ENCODE data around the gene KCNIP4.

The KCNIP4 gene

DNA sequence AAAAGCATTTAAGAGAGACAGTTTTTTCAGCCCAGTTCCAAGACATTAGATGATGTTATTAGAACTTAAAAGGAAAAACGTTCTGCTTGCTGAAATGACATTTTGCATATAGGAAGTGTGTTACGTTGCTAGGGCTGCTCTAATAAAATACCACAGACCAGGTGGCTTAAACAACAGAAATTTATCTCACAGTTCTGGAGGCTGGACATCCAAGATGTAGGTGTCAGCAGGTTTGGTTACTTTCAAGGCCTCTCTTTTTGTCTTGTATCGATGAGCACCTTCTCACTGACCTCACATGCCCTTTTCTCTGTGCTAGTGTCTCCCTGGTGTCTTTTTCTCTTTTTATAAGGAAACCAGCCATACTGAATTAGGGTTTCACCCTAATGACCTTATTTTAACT lies 1043.6 kb downstream of the KCNIP4 start:
- FAIRE-seq = no peak

DNA sequence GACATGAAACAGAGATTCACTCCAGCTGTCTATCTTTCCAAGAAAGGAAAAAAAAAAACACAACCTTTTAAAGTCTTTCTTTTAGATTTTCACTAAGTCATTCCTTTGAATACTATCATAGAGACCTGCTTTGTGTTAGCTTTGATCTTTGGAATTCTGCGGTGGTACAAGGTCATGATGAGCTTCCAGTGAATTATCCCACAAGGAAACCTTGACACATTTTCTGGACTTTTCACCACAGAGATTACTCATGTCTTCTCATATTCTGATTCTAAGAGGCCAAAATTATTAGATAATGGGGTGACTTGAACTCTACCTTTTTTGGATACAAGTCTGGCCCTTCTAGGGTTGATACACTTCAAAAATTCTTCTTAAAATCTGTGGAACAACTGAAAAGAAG lies 1046.7 kb downstream of the KCNIP4 start:
- FAIRE-seq = no peak

DNA sequence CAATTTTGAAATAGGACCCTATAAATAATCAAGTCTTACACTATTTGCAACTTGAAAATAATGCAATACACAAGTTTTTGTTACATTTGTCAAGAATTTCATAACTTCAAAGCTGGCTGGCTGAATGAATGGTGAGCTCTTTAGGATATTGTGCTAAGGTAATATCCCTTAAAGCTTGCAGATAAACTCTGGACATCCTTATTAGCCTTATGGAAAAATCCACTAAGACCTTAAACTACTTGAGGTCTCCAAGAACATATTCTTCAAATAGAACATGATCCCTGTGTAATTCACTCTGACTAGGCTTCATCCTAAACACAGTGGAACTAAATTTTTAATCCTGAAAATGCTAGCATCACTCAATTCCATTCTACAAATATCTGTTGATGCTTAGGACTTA lies 1049.0 kb downstream of the KCNIP4 start:
- no peak for FAIRE-seq

DNA sequence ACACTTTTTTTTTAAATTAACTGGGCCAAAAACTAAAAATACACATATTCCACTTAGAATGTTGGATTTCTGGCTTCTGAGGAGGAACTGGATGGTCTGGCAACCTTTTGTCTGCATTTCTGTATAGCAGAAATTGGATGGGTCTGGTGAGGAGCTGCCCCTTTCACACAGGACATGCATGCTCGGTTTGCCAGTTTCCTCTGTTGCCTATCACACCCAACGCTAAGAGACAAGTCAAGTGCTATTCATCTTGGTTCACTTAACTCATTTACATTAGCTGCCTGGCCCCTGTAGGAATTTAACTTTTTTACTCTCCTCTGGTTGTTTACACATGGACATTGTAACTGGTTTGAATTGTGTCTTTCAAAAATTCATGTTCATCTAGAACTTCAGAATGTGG lies 1052.6 kb downstream of the KCNIP4 start:
- FAIRE-seq = no peak

DNA sequence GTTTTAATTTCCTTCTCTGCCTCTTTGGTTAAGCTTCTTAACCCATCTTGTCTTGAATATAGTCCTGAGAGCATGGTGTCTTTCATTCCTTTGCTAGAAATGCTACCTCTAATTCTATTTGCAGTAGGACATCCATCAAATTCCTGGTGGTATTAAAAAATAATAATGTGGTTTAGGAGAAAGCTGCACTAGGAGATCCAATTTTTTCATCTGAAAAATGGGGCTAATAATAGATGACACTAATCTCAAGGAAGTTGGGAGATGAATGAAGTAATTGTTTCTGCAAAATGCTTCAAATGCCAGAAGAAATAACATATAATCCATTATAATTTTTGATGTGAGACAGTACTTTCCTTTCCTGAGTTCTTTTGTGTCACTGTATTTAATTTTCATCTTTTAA lies 1053.4 kb downstream of the KCNIP4 start:
- FAIRE-seq = no peak

DNA sequence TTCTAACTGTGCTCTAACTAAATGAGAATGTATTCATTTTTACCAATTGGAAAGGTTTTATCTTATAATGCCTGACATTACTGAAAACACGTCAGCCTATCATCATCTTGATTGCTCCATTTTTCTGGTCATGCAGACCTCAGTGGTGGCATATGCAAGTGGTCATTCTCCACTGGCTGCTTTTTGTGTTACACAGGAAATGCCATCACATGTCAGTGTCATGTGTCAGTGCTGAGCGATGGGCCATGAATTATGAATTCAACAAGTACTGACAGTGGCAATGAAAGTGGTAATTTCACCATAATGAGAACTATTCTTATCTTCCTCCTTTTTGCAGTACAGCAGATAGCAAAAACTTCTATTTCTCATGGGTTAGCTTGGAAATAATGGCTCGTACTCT lies 1057.8 kb downstream of the KCNIP4 start:
- no peak for FAIRE-seq

DNA sequence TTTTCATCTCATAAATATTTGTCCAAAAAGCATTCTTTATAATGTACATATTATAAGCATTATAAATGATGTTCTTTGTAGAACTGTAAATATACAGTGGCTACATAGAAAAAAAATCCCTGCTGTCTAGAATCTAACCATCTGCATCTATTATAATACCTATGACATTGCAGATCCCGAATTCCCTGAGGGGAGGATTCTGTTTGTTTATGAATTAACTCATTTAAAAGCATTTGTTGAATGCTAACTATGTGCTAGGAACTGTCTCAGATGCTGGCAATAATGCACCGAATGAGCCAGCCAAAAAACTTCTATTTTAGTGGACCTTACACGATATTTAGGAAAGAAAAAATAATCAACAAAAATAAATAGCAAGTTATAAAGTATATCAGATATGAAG lies 1058.7 kb downstream of the KCNIP4 start:
- no peak for FAIRE-seq

DNA sequence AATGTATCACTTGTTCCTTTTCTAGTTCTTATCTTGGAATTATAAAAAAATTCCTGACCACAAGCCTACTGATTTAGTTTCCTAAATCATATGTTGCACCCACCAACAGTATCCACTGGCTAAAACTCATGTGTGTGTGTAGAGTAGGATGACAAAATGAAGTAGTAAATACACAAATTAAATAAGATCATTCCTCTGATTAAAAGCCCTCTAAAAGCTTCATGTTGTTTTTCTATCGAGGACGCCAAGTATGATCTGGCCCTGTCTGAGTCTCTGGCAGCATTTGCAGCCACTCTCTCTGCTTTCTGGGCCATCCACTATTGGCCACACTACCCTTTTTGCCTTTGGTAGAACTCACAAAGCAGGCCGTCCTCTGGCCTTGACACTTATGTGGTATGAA lies 1064.9 kb downstream of the KCNIP4 start:
- FAIRE-seq = no peak

DNA sequence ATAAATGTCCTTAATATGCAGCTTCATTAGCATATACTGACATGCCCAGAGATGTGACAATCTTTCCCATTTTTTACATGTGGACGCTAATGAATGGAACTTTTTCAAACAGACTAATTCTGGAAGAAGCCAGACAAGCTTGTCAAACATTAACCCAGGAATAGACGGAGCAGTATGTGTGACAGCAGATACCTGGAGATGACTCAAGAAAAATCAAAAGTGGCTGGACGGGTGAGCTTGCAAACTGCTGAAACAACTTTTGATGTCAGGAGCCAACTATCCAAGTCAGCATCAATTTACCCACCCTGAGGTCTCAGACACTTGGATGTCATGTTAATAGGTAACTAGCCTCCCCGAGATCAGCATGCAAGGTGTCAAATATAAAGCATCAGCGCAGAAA lies 1065.3 kb downstream of the KCNIP4 start:
- no peak for FAIRE-seq

DNA sequence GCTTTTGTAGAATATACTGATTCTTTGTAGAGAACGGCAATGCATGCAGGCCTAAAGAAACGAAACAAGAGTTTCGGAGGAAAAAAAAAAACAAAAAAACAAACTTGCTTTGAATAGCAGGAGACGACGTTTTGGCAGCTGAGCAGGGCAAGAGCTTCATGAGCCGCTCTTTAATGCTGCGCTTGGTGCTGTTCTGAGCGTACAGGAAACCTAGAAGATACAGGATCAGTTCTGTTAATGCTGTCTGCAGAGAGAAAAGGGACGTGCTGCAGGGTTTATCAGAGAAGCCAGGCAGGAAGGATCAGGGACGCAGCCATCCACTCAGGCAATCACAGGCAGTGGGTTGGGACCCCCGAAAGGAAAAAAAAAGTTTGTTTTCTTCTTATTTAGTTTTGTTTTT lies 1066.1 kb downstream of the KCNIP4 start:
- FAIRE-seq = no peak

DNA sequence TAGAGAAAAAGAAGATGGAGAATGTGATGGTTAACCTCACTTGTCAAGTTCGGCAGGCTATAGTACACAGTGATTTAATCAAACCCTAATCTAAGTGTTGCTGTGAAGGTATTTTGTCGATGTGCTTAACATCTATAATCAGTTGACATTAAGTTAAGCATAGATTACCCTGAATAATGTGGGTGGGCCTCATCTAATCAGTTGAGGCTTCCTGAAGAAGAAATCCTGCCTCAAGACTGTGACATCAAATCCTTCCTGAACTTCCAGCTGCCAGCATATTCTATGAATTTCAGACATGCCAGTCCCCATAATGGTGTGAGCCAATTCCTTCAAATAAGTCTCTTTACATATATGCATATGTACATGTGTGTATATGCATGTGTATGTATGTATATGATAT lies 1066.9 kb downstream of the KCNIP4 start:
- FAIRE-seq = no peak

DNA sequence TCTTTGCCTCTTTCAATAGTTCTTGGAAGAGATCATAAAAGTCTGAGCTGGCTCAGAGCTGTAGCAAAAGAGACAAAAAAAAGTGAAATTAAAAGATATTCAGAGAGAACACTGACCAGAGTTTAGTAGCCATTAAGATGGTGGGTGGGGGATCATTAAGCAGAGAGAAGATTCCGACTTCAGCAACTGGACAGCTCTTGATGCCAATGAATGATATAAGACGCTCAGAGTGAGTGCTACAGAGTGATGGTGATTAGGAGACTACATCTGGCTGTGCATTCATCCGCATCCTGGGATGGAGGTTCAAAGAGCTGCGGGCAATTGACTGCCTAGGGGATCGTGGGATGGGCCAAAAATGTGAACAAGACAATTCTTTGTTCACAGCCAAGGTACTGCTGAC lies 1069.8 kb downstream of the KCNIP4 start:
- no peak for FAIRE-seq

DNA sequence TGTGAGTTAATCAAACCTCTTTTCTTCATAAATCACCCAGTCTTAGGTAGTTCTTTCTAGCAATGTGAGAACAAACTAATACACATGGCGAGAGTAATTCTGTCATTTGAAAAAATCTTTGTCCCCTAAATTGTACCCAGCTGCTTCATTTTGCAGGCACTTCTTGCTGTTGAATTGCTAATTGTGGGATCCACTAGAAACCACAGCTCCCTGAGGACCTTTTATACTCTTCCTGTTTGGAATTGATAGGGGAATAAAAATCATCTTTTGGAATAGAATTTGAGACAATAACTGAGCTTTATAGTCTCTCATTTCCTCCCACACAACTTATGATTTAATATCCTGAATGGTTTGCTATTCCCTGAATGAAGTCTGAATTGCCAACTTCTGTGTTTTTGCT lies 1078.1 kb downstream of the KCNIP4 start:
- FAIRE-seq = no peak

DNA sequence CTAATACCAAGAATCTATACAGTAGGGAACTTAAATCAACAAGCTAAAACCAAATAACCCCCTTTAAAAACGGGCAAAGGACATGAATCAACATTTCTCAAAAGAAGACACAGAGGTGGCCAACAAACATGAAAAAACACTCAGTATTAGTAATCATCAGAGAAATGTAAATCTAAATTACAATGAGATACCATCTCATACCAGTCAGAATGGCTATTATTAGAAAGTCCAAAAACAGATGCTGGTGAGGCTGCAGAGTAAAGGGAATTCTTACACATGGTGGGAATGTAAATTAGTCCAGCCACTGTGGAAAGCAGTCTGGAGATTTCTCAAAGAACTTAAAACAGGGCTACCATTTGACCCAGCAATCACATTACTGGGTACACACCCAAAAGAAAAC lies 1080.5 kb downstream of the KCNIP4 start:
- no peak for FAIRE-seq

DNA sequence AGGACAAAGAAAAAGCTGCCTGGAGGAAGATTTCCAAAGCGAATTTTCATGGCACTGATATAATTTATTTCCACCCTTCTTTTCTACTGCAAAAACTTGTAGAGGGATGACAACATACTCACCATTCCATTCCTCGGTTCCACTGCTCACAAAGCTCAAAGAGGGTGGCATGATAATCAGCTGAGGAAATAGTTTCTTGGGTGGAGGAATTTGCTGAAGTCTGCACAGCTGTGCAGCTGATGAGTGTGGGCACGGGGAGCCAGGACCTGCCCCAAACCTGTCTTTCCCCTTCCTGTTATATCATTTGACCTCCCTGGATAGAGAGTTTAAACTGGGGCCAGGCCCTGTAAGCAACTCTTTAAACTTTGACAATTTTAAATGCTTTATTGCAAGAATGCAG lies 1087.7 kb downstream of the KCNIP4 start:
- no peak for FAIRE-seq

DNA sequence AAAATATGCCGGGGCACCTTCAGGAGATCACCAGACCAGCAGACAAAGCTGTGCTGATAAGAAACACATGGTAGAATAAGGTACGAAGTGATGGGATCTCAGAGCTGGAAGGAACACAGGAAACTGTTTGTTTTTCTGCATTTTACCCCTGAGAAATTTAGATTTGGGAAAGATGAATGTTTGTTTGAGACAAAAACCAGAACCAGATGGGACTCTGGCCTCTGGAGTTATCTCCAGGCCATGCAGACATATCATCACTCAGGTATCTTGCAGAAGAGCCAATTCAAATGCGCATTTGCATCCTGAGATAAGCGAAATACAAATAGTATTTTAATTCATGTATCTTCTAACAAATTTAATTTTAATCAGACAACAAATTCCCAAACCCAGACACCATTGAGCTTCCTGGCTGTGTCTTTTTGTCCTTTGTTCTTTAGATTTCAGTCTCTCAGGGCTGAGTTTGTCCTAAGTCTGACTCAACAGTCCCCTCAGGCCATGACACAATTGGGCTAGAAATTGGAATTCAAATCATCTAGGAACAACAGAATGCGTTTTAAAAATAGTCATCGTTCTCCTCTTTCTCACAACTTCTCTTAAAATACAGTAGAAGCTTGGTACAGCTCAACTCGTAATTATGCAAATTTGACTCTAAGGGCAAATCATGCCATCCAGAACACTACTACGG lies 1089.3 kb downstream of the KCNIP4 start:
- FAIRE-seq = no peak

DNA sequence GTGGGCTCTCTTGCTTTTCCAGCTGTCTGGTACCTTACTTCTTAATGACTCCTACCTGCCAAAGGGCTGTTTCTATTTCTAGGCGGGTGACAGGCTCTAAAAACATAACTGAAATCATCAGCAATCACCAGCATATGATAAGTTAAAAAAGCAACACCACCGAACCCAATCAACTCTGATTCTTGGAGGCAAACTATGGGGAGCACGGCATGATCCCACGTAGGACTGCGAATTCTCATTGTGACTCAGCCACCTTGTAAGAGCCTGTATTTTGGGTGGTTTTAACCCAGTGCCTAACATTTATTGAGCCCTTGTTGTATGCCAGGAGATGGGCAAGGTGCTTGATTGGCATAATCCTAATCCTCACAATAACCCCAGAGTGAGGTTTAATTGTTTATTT lies 1091.5 kb downstream of the KCNIP4 start:
- no peak for FAIRE-seq

DNA sequence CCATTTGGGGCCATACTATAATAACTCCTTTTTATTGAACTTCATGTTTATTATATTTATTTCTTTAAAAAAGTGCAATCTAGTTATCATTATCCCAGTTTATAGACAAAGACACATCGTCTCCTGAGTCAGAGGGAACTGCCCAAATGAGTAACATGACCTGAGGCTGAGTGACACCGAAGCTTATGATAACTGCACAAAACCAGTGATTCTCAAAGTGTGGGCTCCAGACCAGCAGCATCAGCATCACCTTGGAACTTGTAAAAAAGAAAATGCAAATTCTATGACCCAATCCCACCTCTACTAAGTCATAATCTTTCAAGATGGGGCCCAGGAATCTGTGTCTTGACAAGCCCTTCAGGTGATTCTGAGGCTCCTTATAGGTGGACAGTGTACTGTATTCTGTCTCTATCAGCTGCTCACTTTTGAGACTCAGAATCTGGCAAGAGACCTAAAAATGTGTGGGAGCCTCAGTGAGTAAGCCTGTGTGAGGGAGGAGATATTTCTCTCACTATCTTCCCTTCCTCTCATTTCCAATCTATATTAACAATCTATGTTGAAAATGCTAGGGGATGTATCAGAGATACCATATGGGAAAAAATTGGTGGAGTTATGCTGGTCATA lies 1101.3 kb downstream of the KCNIP4 start:
- no peak for FAIRE-seq

DNA sequence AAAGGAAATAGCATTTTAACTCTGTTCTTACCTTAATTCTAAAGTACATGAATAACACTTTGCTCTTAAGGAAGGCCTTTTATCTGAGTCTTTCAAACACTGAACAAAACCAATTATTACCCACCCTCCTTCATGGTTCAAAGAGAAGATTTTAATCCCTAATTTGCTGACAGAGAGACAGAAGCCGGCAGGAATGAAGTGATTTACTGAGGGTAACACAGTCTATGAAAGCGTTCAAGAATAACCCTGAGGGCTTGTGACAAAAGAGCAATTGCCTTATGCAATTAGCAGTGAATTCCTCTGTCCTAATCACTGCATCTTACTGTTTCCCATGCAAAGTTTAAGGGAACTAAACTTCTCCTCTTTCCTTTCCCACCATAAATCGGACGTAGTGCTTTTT lies 1104.3 kb downstream of the KCNIP4 start:
- no peak for FAIRE-seq

DNA sequence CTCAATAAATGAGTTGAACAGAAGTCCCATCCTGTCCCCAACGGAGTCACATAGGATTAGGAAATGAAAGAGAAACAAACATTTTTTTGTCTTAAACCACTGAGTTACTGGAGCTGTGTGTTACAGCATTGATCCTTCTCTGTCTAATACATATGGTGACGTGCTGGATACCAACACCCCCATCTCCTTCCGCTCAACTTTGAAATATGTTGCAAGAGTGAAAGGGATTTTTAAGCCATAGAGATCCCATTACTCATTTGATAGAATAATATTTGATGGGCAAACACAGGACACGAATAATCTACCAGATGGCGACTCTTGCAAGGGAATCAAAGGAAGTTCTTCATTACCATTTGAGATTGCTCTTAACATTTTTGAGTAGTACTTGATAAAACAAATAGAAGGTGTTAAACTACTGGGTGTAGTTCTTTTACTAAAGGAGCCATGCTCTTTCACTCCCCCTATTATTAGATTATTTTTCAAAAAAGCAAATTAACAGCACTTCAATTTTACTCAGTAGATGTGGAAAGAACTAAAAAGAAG lies 1107.9 kb downstream of the KCNIP4 start:
- no peak for FAIRE-seq

DNA sequence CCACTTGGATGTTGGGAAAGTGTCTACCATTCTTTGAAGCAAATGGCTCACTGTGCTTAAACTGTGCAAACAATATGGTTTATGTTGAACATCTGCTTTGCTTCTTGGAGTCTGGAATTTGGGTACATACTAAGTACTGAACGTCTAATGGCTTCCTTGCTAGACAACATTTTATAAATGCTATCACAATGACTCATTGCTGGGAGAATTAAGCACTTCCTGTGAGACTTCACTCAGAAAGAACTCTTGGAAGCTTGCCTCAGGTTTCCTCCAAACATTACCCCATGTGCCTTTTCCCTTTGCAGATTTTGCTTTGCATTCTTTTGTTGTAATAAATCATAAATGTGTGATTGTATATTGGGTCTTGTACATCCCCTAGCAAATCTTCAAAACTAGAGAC lies 1108.6 kb downstream of the KCNIP4 start:
- FAIRE-seq = no peak

DNA sequence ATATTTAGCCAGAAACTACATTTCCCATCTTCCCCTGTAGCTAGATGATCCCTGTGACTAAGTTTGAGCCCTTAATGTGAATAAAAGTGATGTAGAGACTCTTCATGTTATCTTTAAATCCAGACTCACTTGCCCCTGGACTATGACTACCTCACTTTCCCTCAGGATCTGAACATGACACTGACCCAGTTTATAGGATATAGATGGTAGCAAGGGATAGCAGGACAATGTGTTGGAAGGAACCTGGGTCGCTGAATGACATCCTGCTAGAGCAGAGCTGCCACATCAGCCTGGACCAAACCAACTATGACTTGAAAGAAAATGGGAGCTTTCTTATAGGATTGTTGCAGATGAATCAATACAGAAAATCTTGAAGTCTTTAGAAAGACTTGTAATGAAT lies 1110.1 kb downstream of the KCNIP4 start:
- no peak for FAIRE-seq

DNA sequence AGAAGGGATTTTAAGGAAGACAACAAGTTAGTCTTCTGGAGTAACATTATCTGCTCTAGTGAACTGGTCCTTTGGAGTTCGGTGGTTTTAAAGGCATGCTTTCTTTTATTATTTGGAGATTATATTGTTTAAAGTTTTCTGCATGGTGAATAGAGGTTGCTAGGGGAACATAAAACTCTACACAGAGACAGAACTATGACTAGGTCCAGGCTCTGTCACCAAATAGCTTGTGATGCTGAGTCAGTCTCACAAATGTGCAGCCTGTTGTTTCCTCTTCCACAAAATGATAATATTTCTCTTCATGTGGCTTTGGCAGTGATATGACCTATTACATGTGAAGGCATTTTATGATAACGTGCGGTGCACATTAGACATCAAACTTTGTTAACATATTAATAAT lies 1115.7 kb downstream of the KCNIP4 start:
- FAIRE-seq = no peak

DNA sequence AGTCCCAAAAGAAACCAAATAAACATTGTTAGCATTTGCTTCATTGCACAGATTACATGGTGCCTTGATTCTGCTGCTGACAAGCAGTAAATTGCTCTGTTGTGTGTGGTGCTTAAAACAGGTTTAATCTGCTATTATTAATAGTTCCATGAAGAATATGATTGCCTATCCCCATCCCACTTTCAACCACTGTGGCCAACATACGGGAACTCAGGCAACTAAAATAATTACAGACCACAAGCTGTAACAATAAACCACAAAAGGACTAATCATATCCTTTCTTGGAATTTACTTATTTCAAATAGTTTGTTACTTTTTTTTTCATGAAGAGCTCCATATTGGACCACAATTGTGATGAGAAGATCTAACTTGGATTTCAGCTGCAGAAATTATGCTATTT lies 1116.8 kb downstream of the KCNIP4 start:
- FAIRE-seq = no peak
